ENCODE measurements around the gene RSBN1. TPM values are rescaled to one million over a fixed set of nuclear protein-coding genes. Genes with fewer than 3 reads are reported as not detected.

The RSBN1 gene
- total RNA-seq, 1 experiment from 2014 or later: 8.4 TPM

GRCh38 chr1:113808450-113809195 is 3.7 kb downstream of the RSBN1 start:
- H3K4me3 ChIP-seq (ENCODE audit: low read length): peak overlapping the region; percentile 92; the same call in 1 of the 2 replicates
- no peaks in the 10 kb centered on the region for H3K27me3 ChIP-seq (ENCODE audit: low read length)
- POLR2A ChIA-PET (ENCODE audit: unreplicated experiment): no interaction called here
- peaks cover 21% of the 10 kb centered on the region for H4K20me1 ChIP-seq (ENCODE audit: low read length)
- H3K9me2 ChIP-seq (replicated peaks; ENCODE audit: low read length): no peaks in the 10 kb centered on the region
- ATAC-seq (no peak), DNase-seq (no peak)
- peaks cover 83% of the 10 kb centered on the region for H3K79me2 ChIP-seq (ENCODE audit: low read length)
- H3K27ac ChIP-seq (ENCODE audit: low read length): no peak overlapping the region
- no peaks in the 10 kb centered on the region for H3K36me3 ChIP-seq (ENCODE audit: low read depth, low read length)
- H3F3A ChIP-seq (ENCODE audit: low read length, unreplicated experiment): no peaks in the 10 kb centered on the region
- H3K4me1 ChIP-seq (ENCODE audit: insufficient read depth, low read length): peaks cover 41% of the 10 kb centered on the region
- CTCF ChIA-PET: interaction anchor here (0.6 kb wide), 1 partner anchor 378 kb away, joined by 4 read pairs; no protein-coding TSS in a partner anchor
- intact Hi-C loops (cut with micrococcal nuclease): no loop called here
- H3K4me2 ChIP-seq (ENCODE audit: low read length): peak overlapping the region; percentile 96
- no peak overlapping the region for H2AFZ ChIP-seq (ENCODE audit: low read length)
- no peaks in the 10 kb centered on the region for H3K9me3 ChIP-seq (ENCODE audit: low read length)
- BruUV-seq (replicated peaks): no TSS peak
- no peak overlapping the region for H3K9ac ChIP-seq (ENCODE audit: low read length)
- TF ChIP-seq CTCF (conservative IDR thresholded peaks at IDR 0.05; ENCODE audit: low read depth, low read length) (no peak), EZH2phosphoT487 (IDR thresholded peaks at IDR 0.05; ENCODE audit: borderline replicate concordance, low read length) (no peak), EZH2 (IDR thresholded peaks at IDR 0.05; ENCODE audit: low read length, unreplicated experiment) (no peak)

- no peak overlapping the region for H2AFZ ChIP-seq (ENCODE audit: low read length)
- H3K4me2 ChIP-seq (ENCODE audit: low read length): no peak overlapping the region
- H3K4me3 ChIP-seq (ENCODE audit: low read length): no peak overlapping the region
- no peak overlapping the region for H3K27ac ChIP-seq (ENCODE audit: low read length)
- H3K9ac ChIP-seq (ENCODE audit: low read length): no peak overlapping the region
- H3K4me1 ChIP-seq (ENCODE audit: insufficient read depth, low read length): peaks cover 34% of the 10 kb centered on the region
- peaks cover 98% of the 10 kb centered on the region for H3K79me2 ChIP-seq (ENCODE audit: low read length)
- H3F3A ChIP-seq (ENCODE audit: low read length, unreplicated experiment): no peaks in the 10 kb centered on the region
- H4K20me1 ChIP-seq (ENCODE audit: low read length): peaks cover 25% of the 10 kb centered on the region
- no peak for TF ChIP-seq EZH2 (IDR thresholded peaks at IDR 0.05; ENCODE audit: low read length, unreplicated experiment)
- no peak for TF ChIP-seq EZH2phosphoT487 (IDR thresholded peaks at IDR 0.05; ENCODE audit: borderline replicate concordance, low read length)
- no peak for TF ChIP-seq CTCF (conservative IDR thresholded peaks at IDR 0.05; ENCODE audit: low read depth, low read length)
- DNase-seq: no peak
- no peaks in the 10 kb centered on the region for H3K9me3 ChIP-seq (ENCODE audit: low read length)
- no peaks in the 10 kb centered on the region for H3K36me3 ChIP-seq (ENCODE audit: low read depth, low read length)
- no peaks in the 10 kb centered on the region for H3K27me3 ChIP-seq (ENCODE audit: low read length)
- CTCF ChIA-PET: no interaction called here
- H3K9me2 ChIP-seq (replicated peaks; ENCODE audit: low read length): no peaks in the 10 kb centered on the region
- intact Hi-C loops (cut with micrococcal nuclease): no loop called here
- BruUV-seq (replicated peaks): no TSS peak
- ATAC-seq: no peak
- POLR2A ChIA-PET (ENCODE audit: unreplicated experiment): no interaction called here
Measured at GRCh38 chr1:113805639-113806038, 6.6 kb downstream of the RSBN1 start.

- DNase-seq (no peak), ATAC-seq (no peak)
- ChIA-PET POLR2A (ENCODE audit: unreplicated experiment) (no interaction called here), CTCF (no interaction called here)
- H3K4me1 ChIP-seq (ENCODE audit: insufficient read depth, low read length): peaks cover 31% of the 10 kb centered on the region
- H4K20me1 ChIP-seq (ENCODE audit: low read length): peaks cover 22% of the 10 kb centered on the region
- TF ChIP-seq CTCF (conservative IDR thresholded peaks at IDR 0.05; ENCODE audit: low read depth, low read length) (no peak), EZH2phosphoT487 (IDR thresholded peaks at IDR 0.05; ENCODE audit: borderline replicate concordance, low read length) (no peak), EZH2 (IDR thresholded peaks at IDR 0.05; ENCODE audit: low read length, unreplicated experiment) (no peak)
- no peak overlapping the region for H3K4me3 ChIP-seq (ENCODE audit: low read length)
- BruUV-seq (replicated peaks): no TSS peak
- H3K79me2 ChIP-seq (ENCODE audit: low read length): peaks cover 98% of the 10 kb centered on the region
- H3K4me2 ChIP-seq (ENCODE audit: low read length): peak overlapping the region; percentile 11; the same call in 1 of the 2 replicates
- intact Hi-C loops (cut with micrococcal nuclease): no loop called here
- no peaks in the 10 kb centered on the region for H3K9me3 ChIP-seq (ENCODE audit: low read length)
- H2AFZ ChIP-seq (ENCODE audit: low read length): no peak overlapping the region
- H3K9me2 ChIP-seq (replicated peaks; ENCODE audit: low read length): no peaks in the 10 kb centered on the region
- H3K27me3 ChIP-seq (ENCODE audit: low read length): no peaks in the 10 kb centered on the region
- H3K27ac ChIP-seq (ENCODE audit: low read length): no peak overlapping the region
- no peaks in the 10 kb centered on the region for H3F3A ChIP-seq (ENCODE audit: low read length, unreplicated experiment)
- H3K9ac ChIP-seq (ENCODE audit: low read length): no peak overlapping the region
- H3K36me3 ChIP-seq (ENCODE audit: low read depth, low read length): no peaks in the 10 kb centered on the region
Measured at GRCh38 chr1:113805256-113805531, 7.1 kb downstream of the RSBN1 start.

All from PC-3 (cell line).